ENCODE results near the gene GPR180.
"Not testable (repeated sequence)": the region's sequence is repeated elsewhere in the genome, so short reads cannot be mapped to it uniquely, and the experiment has no call there.

Gene GPR180

GRCh38 chr13:94630858-94631257 is 29.2 kb downstream of the GPR180 start:
- H2AFZ ChIP-seq (ENCODE audit: low read length), result no peak overlapping the region
- H3K4me1 ChIP-seq (ENCODE audit: insufficient read depth, low read length, poor library complexity, severe bottlenecking), result no peaks in the 10 kb centered on the region
- no peak overlapping the region for H3K9ac ChIP-seq (ENCODE audit: low read depth, low read length, poor library complexity, severe bottlenecking)
- no peaks in the 10 kb centered on the region for H3K9me3 ChIP-seq (ENCODE audit: insufficient read depth, low read depth, low read length)
- no peaks in the 10 kb centered on the region for H3F3A ChIP-seq (ENCODE audit: low read depth)
- H3K36me3 ChIP-seq (ENCODE audit: insufficient read depth, low read length), result peaks cover 3% of the 10 kb centered on the region; the same call in 1 of the 2 replicates
- H3K27me3 ChIP-seq (ENCODE audit: insufficient read depth, low read length, poor library complexity, severe bottlenecking), result no peaks in the 10 kb centered on the region
- H4K20me1 ChIP-seq (ENCODE audit: insufficient read depth, low read length, poor library complexity, severe bottlenecking), result no peaks in the 10 kb centered on the region
- H3K9me2 ChIP-seq (replicated peaks; ENCODE audit: low read depth, low read length), result no peaks in the 10 kb centered on the region
- H3K79me2 ChIP-seq (ENCODE audit: insufficient read depth, low read length), result no peaks in the 10 kb centered on the region
- no peak for TF ChIP-seq EZH2phosphoT487 (IDR thresholded peaks at IDR 0.05; ENCODE audit: borderline replicate concordance)
- H3K4me2 ChIP-seq (ENCODE audit: low read depth, low read length, poor library complexity, severe bottlenecking), result no peak overlapping the region
- no peak overlapping the region for H3K4me3 ChIP-seq (ENCODE audit: low read length, poor library complexity, severe bottlenecking)

- H4K20me1 ChIP-seq (ENCODE audit: insufficient read depth, low read length, poor library complexity, severe bottlenecking), result no peaks in the 10 kb centered on the region
- no peaks in the 10 kb centered on the region for H3K79me2 ChIP-seq (ENCODE audit: insufficient read depth, low read length)
- H3K4me1 ChIP-seq (ENCODE audit: insufficient read depth, low read length, poor library complexity, severe bottlenecking), result no peaks in the 10 kb centered on the region
- no peaks in the 10 kb centered on the region for H3F3A ChIP-seq (ENCODE audit: low read depth)
- no peaks in the 10 kb centered on the region for H3K27me3 ChIP-seq (ENCODE audit: insufficient read depth, low read length, poor library complexity, severe bottlenecking)
- H3K9me2 ChIP-seq (replicated peaks; ENCODE audit: low read depth, low read length), result no peaks in the 10 kb centered on the region
- TF ChIP-seq EZH2phosphoT487 (IDR thresholded peaks at IDR 0.05; ENCODE audit: borderline replicate concordance) (no peak), CTCF (conservative IDR thresholded peaks at IDR 0.05; ENCODE audit: low read length) (no peak)
- H3K4me3 ChIP-seq (ENCODE audit: low read length, poor library complexity, severe bottlenecking), result no peak overlapping the region
- H2AFZ ChIP-seq (ENCODE audit: low read length), result no peak overlapping the region
- H3K36me3 ChIP-seq (ENCODE audit: insufficient read depth, low read length), result no peaks in the 10 kb centered on the region; the same call in 1 of the 2 replicates
- no peaks in the 10 kb centered on the region for H3K9me3 ChIP-seq (ENCODE audit: insufficient read depth, low read depth, low read length)
- no peak overlapping the region for H3K9ac ChIP-seq (ENCODE audit: low read depth, low read length, poor library complexity, severe bottlenecking)
- H3K4me2 ChIP-seq (ENCODE audit: low read depth, low read length, poor library complexity, severe bottlenecking), result no peak overlapping the region
Observed at GRCh38 chr13:94632226-94632980, 30.7 kb downstream of the GPR180 start.

GRCh38 chr13:94636096-94636495 is 34.4 kb downstream of the GPR180 start:
- not testable (repeated sequence) for H3K4me1 ChIP-seq (ENCODE audit: insufficient read depth, low read length, poor library complexity, severe bottlenecking); H3K9ac ChIP-seq (ENCODE audit: low read depth, low read length, poor library complexity, severe bottlenecking); H3K9me2 ChIP-seq (replicated peaks; ENCODE audit: low read depth, low read length); H2AFZ ChIP-seq (ENCODE audit: low read length); H3K4me3 ChIP-seq (ENCODE audit: low read length, poor library complexity, severe bottlenecking); H3K27me3 ChIP-seq (ENCODE audit: insufficient read depth, low read length, poor library complexity, severe bottlenecking); H3F3A ChIP-seq (ENCODE audit: low read depth); H3K9me3 ChIP-seq (ENCODE audit: insufficient read depth, low read depth, low read length); H3K79me2 ChIP-seq (ENCODE audit: insufficient read depth, low read length); H3K4me2 ChIP-seq (ENCODE audit: low read depth, low read length, poor library complexity, severe bottlenecking); H3K36me3 ChIP-seq (ENCODE audit: insufficient read depth, low read length); H4K20me1 ChIP-seq (ENCODE audit: insufficient read depth, low read length, poor library complexity, severe bottlenecking)

- Histone ChIP-seq H3K9ac (ENCODE audit: low read depth, low read length, poor library complexity, severe bottlenecking) (no peak overlapping the region), H3K9me3 (ENCODE audit: insufficient read depth, low read depth, low read length) (no peaks in the 10 kb centered on the region; the same call in 1 of the 2 replicates), H3K4me2 (ENCODE audit: low read depth, low read length, poor library complexity, severe bottlenecking) (no peak overlapping the region), H3K4me3 (ENCODE audit: low read length, poor library complexity, severe bottlenecking) (no peak overlapping the region), H4K20me1 (ENCODE audit: insufficient read depth, low read length, poor library complexity, severe bottlenecking) (no peaks in the 10 kb centered on the region), H3K79me2 (ENCODE audit: insufficient read depth, low read length) (no peaks in the 10 kb centered on the region), H3K36me3 (ENCODE audit: insufficient read depth, low read length) (no peaks in the 10 kb centered on the region), H3K9me2 (replicated peaks; ENCODE audit: low read depth, low read length) (no peaks in the 10 kb centered on the region), H3F3A (ENCODE audit: low read depth) (no peaks in the 10 kb centered on the region), H3K4me1 (ENCODE audit: insufficient read depth, low read length, poor library complexity, severe bottlenecking) (no peaks in the 10 kb centered on the region), H3K27me3 (ENCODE audit: insufficient read depth, low read length, poor library complexity, severe bottlenecking) (no peaks in the 10 kb centered on the region), H2AFZ (ENCODE audit: low read length) (no peak overlapping the region)
- no peak for TF ChIP-seq EZH2phosphoT487 (IDR thresholded peaks at IDR 0.05; ENCODE audit: borderline replicate concordance)
- TF ChIP-seq CTCF (conservative IDR thresholded peaks at IDR 0.05; ENCODE audit: low read length), result no peak
Observed at GRCh38 chr13:94636942-94637578, 35.4 kb downstream of the GPR180 start.

- H2AFZ ChIP-seq (ENCODE audit: low read length); H3K9me3 ChIP-seq (ENCODE audit: insufficient read depth, low read depth, low read length); H3K4me3 ChIP-seq (ENCODE audit: low read length, poor library complexity, severe bottlenecking); H3K4me2 ChIP-seq (ENCODE audit: low read depth, low read length, poor library complexity, severe bottlenecking); H4K20me1 ChIP-seq (ENCODE audit: insufficient read depth, low read length, poor library complexity, severe bottlenecking); H3K36me3 ChIP-seq (ENCODE audit: insufficient read depth, low read length); H3K27me3 ChIP-seq (ENCODE audit: insufficient read depth, low read length, poor library complexity, severe bottlenecking); H3K79me2 ChIP-seq (ENCODE audit: insufficient read depth, low read length); H3K9ac ChIP-seq (ENCODE audit: low read depth, low read length, poor library complexity, severe bottlenecking); H3F3A ChIP-seq (ENCODE audit: low read depth); H3K4me1 ChIP-seq (ENCODE audit: insufficient read depth, low read length, poor library complexity, severe bottlenecking); H3K9me2 ChIP-seq (replicated peaks; ENCODE audit: low read depth, low read length): not testable (repeated sequence)
Observed at GRCh38 chr13:94637677-94638076, 36.0 kb downstream of the GPR180 start.

Measured in Loucy (cell line).